AG08396 (cell line): Measurements from ENCODE around the gene DYNC1H1.

Source experiments
- DNase-seq: peaks from one replicate; pipeline ENCODE4 v3.0.0; 2012; ENCODE audit warnings: low spot score, mixed read lengths

DYNC1H1 gene

DNA sequence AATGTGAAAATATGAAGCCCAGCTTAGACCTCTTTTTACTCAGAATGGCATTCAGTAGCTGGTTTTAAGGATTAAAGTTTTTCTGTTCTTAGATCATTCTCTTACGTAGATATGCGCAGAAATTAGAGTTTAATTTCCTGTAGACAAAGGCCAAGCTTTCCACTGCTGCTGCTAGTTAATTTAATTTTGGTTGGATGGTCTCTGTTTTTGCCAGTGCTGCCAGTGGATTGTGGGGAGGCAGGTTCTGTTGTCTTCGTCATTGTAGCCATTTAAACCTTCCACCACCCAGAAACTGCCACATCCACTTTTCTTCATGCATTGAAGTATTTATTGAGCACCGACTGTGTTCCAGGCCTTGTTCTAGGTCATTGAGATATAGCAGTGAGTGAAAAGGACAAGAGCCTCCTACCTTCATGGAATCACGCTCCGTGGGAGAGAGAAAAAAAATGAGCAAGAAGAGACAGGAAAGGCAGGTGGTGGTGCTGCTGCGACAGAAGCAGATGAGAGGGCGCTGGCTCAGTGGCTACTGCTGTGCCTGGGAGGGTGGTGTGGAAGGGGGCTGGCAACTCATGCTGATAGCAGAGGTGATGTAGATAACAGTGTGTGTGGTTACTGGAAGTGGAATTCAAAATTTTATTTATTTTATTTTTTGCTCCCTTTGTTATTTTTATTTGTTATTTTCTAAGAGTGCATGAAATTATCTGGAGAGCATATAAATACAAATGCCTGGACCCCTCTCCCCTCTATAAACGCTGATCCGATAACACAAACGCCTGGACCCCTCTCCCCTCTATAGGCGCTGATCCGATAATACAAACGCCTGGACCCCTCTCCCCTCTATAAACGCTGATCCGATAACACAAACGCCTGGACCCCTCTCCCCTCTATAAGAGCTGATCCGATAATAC is 33.3 kb downstream of the DYNC1H1 start:
- DNase-seq = no peak

DNA sequence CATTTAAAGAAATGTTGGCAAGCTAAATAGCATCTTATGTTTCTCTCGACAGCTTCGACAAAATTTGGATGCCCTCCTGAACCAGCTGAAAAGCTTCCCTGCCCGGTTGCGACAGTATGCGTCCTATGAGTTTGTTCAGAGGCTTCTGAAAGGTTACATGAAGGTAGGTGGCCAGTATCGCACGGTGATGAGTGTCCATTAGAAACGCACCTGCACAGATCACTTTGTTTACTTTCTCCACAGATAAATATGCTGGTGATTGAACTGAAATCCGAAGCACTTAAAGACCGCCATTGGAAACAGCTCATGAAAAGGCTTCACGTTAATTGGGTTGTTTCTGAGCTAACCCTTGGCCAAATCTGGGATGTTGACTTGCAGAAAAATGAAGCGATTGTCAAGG is 36.5 kb downstream of the DYNC1H1 start:
- no peak for DNase-seq

DNA sequence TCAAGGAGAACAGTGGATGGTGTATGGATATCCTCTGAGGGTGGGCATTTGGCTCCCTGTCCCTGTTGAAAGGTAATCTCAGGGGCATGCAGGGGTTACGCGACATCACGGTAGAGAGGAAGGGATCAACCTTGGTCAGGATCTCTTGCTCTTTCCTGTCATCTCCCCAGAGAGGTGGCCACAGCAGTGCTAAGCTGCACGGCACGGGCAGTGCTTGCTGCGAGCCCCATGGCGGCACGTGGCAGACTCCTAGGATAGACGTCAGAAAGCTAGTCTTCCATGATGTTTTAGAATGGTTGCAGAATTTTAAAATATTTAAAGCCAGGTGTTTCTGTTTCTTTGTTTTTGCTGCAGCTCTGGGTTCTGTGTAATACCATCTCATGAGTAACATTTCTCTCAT is 41.0 kb downstream of the DYNC1H1 start:
- DNase-seq = no peak

DNA sequence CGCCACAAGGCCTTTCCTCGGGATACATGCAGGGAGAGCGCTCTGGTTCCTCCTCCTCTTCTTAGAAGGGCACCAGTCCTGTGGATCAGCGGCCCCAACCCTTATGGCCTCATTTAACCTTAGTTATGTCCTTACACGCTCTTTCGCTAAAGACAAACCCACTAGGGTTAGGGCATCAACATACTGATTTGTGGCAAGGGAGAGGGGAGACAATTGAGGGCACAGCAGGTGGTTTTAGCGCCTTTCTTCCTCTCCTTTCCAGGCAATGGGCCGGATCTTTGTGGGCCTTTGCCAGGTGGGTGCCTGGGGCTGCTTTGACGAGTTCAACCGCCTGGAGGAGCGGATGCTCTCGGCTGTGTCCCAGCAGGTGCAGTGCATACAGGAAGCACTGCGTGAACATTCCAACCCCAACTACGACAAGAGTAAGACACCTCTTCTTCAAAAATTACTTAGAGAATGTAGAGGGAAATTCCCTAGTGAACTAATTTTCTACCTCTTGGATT is 43.6 kb downstream of the DYNC1H1 start:
- no peak for DNase-seq

DNA sequence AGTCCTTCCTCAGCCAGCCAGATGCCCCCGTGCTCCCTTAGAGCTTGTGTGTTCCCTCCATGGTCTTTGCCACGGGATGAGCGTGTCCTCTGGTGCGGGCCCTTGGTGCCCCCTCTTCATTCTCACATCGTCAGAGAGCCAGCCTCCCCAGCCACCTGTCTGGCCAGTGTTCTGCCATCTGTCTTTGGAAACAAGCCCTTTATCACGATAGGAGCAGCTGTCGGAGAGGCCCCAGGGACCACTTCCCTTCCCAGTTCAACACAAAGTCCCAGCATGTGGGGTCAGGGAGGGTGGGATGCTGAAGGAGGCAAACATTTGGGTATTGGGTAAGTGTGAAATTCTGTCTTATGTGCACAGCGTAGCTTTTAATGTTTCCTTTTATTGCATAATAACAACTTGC is 44.5 kb downstream of the DYNC1H1 start:
- DNase-seq = no peak

DNA sequence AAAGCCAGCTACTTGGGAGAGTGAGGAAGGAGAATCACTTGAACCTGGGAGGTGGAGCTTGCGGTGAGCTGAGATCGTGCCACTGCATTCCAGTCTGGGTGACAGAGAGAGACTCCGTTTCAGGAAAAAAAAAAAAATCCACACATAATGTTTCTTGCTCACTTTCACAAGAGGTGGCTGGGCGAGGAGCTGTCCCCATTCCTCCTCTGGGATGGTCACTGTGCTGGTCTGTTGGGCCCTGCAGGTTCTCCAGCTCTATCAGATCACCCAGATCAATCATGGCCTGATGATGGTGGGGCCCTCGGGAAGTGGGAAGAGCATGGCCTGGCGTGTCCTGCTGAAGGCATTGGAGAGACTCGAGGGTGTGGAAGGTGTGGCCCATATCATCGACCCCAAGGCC is 47.3 kb downstream of the DYNC1H1 start:
- no peak for DNase-seq

DNA sequence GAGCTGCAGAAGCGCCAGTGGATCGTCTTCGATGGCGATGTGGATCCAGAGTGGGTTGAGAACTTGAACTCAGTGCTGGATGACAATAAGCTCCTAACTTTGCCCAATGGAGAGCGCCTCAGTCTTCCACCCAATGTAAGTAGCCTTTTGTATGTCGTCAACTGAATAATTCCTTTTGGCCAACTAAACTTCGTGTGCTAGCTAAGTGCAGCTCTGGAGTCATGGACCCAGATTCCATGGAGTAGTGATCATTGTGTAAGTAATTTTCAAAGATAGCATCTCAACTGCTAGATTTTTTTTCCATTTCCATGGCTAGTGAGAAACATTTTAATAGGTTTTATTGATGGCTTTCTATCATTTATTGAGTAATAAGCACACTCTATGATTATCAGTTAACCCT is 48.0 kb downstream of the DYNC1H1 start:
- DNase-seq = no peak

DNA sequence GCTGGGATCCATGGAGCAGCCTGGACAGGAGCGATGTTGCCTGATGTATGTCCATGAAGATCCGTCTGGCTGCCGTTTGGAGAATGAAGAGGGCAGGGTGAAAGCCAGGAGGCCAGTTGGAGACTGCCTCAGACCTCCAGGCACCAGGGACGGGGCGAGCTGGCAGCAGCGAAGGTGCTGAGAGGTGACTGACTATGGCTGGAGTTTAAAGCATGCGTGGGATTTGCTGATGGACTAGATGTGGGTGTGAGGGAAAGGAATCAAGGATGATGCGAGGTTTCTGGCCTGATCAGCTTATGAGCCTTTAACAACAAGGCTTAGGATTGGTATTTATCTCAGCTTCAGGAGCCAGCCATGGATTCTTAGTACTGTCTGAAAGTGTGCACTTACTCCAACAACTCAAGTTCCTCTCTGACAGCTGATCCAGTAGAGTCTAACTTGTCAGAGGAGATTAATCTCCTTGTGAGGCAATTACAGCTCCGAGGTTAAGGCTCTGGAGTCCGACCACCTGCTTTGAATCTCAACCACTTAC is 49.4 kb downstream of the DYNC1H1 start:
- peak; percentile 4 for DNase-seq

DNA sequence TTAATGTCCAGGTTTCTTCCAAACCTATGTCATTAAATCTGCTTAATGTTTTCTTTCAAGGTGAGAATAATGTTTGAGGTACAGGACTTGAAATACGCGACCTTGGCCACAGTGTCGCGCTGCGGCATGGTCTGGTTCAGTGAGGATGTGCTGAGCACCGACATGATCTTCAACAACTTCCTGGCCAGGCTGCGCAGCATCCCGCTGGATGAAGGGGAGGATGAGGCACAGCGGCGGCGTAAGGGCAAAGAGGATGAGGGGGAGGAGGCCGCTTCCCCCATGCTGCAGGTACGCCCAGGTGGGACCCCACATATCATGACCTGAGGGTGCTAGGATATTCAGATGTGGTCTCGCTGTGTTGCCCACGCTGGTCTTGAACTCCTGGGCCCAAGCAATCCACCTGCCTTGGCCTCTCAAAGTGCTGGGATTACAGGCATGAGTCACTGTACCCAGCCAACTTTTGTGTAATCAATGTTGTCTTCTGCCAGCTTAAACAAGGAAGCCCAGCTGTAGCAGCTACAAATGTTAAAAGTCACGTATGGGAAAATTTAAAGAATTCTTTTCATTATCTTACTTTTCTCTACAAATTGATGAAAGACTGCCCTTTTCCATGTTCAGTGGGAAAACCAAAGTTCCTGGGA is 50.8 kb downstream of the DYNC1H1 start:
- DNase-seq = no peak

DNA sequence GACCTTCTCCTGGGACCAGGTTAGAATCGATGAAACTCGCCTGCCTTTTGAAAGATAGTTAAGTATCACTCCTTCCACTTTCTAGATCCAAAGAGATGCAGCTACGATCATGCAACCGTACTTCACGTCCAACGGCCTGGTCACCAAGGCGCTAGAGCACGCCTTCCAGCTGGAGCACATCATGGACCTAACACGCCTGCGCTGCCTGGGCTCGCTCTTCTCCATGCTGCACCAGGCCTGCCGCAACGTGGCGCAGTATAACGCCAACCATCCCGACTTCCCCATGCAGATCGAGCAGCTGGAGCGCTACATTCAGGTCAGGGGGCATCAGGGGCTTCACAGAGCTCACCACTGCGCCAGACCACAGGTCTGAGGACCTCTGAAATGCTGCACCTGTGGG is 51.4 kb downstream of the DYNC1H1 start:
- no peak for DNase-seq

DNA sequence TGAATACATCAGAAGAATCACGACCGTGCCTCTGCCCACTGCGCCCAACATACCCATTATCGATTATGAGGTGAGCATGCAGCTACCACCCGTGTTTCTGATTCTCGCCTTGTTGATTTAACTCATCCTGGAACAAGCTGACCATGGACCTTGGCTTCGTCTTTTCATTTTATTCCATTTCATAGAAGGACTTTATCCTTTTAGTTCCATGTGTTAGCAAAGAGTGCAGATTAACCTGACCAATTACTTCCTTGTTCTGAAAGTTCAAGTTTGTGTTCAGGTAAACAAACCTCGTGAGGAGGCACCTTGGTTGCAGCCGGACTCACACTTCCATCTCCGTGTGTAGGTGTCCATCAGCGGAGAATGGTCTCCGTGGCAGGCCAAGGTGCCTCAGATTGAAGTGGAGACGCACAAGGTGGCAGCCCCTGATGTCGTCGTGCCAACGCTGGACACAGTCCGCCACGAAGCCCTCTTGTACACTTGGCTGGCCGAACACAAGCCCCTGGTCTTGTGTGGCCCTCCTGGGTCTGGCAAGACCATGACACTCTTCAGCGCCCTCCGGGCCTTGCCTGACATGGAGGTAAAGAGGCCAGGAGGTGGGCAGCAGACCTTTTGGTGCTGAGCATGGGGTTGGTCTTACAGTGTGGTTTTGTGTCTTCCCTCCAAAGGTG is 52.2 kb downstream of the DYNC1H1 start:
- DNase-seq = no peak

DNA sequence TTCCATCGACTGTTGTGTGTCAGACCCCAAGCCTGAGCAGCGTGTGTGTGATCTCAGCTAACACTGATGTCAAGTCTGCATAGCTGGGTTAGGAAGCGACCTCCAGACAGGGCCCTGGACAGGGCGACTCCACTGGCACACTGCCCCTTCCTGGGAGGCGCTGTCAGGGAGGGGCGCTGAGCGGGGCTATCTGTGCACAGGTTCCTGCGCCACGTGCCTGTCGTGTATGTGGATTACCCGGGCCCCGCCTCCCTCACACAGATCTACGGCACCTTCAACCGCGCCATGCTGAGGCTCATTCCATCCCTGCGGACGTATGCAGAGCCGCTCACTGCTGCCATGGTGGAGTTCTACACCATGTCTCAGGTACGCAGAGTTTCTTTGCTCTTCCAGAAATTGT is 53.9 kb downstream of the DYNC1H1 start:
- DNase-seq = no peak

DNA sequence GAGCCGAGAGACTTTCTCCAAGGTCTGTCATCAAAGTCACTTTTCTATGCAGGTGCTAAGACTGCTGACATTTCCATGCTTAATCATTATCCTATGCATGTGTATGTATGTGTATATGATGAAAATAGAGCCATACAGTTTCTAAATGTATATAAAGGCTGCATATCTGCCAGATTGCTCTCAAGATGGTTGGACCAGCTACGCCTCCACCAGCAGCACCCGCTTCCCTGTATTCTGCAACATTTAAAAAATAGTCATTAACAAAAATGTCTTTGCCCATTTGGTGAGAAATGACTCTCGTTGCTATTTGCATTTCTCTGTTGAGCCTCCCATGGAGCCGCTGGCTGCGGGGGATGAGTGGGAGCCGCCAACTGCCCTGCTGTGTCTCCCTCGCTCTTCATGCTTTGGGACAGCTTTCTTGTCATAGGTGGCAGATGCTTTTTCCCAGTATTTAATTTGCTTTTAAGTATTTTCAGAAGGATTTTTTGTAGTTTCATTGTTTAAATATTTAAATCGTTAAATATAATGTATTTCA is 54.7 kb downstream of the DYNC1H1 start:
- no peak for DNase-seq

DNA sequence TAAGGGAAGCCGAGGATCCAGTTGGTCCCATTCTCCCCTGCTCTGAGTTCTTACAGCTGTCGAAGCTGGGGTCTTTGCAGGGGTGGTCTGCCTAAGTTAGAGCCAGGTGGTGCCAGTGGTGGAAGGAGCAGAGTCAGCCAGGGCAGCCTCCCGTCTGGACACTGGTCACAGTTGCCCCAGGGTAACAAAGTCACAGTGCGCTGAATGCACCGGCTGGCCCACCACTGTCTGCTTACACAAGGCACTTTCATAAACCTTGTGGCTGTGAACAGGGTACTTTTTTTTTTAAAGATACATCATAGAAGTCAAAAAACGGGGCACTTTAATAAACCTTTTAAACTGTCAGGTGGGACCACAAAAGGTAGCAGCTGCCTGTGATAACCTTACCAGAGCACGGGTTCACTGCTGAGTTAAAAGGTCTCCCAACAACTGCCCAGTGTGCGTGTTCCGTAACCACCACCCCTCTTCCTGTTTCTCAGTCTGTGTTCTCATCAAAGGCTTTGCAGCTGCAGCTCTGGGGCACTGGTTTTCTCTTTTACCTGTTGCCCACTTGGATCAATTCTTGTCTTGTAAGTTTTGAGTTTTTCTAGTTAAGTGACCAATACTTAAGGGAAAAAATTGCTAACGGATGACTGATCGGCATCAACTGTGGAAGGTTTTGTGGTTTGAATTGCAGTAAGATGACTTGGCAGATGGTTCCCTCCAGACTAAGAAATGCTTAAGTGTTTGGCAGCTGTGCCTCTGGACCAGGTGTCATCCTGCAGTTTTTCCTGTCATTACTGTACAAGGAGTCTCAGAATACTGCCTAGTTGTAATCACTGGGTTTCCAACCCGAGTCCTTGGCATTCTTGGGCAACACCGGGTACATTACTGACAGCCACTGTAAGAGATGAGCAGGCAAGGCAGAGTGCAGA is 55.9 kb downstream of the DYNC1H1 start:
- peak; percentile 67 for DNase-seq

DNA sequence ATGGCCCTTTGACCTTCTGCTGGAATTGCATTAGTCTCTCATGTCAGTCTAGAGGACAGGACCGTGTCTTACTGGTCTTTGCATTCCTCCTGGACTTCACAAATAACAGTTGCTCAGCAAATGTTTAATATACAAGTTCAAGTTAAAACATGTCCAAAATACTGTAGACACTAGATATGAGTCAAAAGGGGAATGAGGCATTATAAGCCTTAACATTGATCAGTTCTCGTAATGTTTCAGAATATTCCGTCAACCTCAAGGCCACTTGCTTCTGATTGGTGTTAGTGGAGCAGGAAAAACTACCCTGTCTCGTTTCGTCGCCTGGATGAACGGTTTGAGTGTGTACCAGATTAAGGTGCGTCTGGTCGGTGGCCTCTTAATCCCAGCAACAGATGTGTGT is 62.6 kb downstream of the DYNC1H1 start:
- DNase-seq = no peak

DNA sequence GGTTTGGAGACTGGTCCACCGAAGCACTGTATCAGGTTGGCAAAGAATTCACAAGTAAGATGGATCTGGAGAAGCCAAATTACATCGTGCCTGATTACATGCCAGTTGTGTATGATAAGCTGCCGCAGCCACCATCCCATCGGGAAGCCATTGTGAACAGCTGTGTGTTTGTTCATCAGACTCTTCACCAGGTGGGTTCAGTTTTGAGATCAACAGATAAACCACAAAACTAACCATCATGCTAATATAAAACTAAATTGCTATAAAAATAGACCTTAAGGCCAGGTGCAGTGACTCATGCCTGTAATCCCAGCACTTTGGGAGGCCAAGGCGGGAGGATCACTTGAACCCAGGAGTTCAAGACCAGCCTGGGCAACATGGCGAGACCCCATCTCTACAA is 63.6 kb downstream of the DYNC1H1 start:
- no peak for DNase-seq

DNA sequence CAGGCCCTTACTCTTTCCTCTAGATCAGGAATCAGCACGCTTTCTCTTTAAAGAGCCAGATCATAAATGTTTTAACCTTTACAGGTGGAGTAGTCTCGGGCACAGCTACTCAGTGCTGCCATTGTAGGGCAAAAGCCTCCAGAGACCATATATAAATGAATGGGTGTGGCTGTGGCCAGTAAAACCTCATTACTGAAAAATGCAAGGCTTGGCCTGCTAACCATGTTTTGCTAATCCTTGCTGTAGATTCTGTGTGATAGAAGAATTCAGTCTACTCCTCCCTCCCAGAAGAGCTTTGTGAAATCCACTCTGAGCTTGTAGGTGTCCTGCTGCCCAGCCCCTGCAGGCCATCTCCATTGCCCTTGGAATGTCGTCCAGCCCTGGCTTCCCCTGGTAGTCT is 64.4 kb downstream of the DYNC1H1 start:
- peak; percentile 53 for DNase-seq

DNA sequence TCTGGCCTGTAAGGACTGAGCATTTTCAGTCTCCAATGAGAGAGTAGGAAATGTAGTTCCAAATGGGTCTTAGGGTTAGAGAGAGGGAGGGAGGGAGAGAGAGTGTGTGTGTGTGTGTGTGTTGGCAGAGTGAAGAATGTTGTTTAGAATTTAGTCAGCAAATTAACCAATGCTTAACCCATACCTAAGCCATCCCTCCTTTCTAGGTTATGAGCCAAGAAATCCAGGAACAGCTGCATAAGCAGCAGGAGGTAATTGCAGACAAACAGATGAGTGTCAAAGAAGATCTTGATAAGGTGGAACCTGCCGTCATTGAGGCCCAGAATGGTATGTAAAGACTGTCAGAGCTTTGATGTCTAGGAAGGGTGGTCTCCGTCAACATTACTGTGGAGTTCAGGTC is 65.6 kb downstream of the DYNC1H1 start:
- DNase-seq = peak; percentile 58

DNA sequence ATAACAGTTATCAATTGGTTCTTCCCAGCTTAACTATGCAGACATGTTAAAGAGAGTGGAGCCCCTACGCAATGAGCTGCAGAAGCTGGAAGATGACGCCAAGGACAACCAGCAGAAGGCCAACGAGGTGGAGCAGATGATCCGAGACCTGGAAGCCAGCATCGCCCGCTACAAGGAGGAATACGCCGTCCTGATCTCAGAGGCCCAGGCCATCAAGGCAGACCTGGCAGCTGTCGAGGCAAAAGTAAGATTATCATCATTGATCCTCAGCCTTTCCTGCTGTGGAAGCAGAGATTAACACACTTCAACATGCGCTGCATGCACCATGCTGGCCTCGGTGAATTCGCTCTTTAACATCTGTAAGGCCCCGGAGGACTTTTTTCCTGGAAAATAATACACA is 68.9 kb downstream of the DYNC1H1 start:
- no peak for DNase-seq

DNA sequence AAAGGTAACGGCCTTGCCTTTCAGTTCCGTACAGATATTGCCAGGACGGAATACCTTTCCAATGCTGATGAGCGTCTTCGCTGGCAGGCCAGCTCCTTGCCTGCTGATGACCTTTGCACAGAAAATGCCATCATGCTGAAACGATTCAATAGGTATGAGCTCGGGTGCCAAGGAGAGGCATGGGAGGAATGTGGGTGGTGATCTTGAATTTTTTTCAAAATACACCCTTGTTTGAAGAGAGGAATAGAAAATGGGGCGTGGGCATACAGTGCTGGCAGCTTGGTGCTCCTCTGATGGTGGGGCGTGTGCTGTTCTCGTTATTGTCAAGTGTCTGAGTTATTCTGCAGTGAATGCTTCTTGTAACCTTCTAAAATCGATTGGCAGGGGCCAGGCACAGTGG is 69.9 kb downstream of the DYNC1H1 start:
- DNase-seq = no peak

DNA sequence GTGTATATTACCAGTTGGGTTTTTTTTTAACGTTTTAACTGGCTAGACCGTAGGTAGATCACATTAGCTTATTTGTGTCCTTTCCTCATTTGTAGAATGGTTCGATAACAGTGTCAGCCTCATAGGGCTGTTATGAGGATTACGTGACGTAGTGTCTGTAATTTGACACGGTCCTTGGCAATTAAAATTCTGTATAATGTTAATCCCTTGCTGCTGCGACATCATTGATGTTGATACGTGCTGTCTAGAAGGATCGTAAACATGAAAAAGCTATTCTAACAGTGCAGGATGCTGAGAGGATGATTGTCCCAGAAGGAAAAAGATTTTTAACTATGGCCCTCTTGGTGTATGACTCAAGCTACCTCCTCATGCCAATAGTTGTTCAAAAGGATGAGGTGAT is 71.5 kb downstream of the DYNC1H1 start:
- DNase-seq = no peak
